ENCODE measurements around the gene FADS3.
A peak's percentile ranks its signal among the peaks of the same experiment; 100 is the strongest.

Gene FADS3

DNA sequence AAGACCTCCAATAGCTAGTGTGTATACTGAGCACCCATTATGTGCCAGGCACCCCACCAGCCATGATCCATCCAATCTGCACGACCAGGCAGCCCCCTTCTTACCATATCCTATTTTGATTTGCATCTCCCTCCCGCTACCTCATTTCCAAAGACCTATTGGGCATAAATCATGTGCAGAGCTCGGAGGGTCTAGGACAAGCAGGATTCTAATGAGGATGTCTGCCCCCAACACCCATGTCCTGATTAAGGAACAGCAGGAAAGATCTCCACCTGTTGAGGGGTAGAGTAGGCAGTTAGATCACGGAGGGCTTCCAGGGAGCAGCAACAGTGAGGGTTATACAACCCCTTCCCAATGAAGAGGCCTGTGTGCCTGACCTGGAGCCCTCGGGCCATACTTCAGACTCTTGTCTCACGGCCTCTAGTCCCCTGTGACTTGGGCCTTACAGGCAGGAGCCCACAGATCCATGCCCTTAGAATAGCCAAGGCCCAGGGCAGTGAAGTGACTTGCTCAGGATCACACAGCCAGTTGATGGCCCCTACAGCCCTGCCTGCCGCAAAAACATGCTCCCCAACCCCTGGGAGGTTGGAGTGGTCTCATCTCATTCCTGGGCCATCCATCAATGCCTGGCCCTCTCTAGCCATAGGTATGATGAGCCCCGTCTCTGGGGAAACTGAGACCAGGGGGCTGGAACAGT, 22.5 kb upstream of the FADS3 start:
- no peak for DNase-seq (ENCODE audit: low spot score)

GRCh38 chr11:61912991-61913698, 21.8 kb upstream of the FADS3 start:
- DNase-seq (ENCODE audit: low spot score), result no peak

DNA sequence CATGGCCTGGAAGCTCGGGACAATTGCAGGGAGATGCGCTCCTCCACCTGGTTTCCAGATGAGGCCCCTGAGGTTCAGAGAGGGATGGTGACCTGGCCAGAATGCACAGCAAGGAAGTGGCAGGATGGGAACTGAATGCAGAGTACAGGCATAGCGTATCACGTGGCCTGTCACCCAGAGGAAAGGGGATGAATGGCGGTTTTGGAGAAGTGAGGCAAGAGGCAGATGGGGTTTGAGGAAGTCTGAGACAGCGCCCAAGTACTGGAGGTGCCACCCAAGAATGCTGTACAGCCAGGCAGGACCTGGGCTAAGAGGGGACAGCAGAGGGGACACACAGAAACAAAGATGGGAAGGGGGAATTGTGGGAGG, 21.2 kb upstream of the FADS3 start:
- DNase-seq (ENCODE audit: low spot score), result no peak

DNA sequence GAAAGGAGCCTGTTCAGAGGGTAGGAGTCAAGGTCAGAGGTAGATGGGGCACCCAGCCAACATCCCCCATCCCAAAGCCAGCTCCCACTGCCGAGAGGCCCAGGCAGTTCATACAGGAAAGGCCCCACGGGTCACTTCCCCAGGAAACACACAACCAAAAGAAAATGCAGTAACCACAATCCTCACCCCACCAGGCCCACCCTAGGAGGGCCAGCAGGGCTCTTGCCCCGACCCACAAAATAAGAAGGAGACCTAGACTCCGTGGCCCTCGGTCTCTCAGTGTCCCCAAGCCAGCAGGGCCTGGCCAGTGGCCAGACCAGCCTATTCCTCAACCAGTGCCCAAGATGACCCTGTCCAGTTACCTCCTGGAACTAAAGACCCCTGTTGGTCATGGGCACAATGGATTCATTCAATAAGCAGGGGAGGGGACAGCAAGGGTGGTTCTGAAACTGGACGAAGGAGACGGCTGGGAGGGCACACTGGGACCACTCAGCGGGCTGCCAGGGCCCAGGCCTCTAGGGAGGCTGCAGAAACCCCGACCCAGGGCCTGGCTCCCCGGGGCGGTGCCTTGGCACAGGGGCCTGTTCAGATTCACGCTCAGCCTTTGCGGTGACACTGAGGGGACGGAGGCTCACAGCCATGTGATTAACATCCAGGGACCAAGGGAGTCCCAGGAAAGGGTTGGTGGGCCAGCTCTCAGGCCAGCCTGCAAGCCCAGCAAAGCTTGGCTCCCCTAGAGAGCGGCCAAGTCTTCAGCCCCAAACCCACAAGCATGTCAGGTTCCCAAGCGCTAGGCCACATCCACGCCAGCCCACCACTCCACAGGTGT, 20.6 kb upstream of the FADS3 start:
- no peak for DNase-seq (ENCODE audit: low spot score)

GRCh38 chr11:61911128-61911700, 19.9 kb upstream of the FADS3 start:
- no peak for DNase-seq (ENCODE audit: low spot score)

DNA sequence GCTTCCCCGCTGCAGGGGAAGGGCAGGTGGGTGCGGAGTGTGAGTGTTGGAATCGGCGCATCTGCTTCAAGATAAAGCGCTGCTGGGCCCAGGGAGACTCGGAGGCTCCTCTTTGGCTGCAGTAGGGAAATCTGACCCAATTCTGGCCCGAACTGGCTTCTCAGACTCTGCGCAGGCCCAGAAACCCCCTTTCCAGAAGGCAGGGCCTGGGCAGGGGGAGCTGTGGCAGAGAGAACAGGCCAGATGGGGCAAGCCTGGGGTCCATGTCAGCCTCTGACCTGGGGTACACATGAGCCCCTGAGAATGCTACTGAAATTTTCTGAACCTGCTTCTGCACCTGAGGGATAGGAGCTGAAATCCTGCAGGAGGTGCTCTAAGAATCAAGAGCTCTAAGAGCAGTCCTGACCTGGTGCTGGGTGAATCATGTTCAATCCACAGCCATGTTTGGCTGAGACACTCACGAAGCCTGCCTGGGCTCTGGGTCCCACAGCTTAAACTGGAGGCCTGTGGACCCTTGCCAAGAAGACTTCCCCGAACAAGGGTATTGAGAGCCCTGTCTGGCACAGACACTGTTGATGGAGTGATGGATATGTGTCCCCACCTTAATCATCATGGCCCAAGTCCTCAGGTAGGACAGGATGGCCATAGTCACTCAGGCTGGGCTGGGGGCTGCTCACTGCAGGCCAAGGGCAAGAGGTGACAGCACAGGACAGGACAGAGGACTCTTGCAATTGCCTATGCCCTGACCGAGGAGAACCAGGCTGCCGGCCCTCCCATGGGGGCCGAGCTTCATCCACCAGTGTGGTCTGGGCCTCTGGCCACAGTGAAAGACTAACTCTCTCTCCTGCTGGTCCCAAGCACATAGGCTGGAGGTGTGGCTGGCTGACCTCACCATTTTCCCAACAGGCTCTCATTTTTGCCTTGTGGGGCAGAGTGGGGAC, 19.1 kb upstream of the FADS3 start:
- no peak for DNase-seq (ENCODE audit: low spot score)

- no peak for DNase-seq (ENCODE audit: low spot score)
Measured at GRCh38 chr11:61908730-61909316, 17.5 kb upstream of the FADS3 start.

DNA sequence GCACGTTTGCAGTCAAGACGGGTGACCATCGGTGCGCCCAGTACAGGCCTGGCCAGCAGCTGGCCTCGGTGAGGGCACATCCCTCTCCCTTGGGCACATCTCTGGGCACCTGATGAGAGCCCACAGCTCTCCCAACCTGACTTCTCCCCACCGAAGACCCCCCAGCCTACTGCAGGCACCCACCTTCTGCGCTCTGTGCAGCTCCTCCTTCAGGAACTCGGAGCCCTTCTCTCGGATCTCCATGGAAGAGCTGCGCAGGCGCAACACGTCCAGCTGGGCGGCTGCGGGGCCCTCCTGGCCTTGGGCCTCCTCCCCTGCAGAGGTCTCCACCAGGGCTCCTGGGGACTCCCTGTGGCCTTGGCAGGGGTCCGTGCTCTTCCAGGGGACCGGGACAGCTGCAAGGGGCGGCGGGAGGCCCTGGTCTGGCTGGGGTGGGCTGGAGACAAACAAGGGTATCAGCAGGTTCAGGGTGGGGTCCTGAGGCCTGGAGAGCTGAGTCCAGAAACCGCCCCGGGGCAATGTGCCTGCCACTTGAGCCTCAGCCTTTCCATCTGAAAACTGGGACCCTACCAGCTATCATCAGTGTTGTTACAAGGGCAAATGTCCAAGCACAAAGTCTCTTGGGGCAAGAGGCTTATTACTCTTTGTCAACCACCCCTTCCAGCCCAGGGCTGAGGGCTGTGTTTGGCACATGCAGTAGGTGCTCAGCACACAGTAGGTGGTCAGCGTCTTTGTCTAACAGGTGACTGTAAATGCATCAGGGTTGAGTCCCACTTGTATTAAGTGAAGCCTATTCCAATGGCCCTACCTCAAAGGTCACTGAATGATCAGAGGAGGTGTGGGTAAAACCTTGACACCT, 16.8 kb upstream of the FADS3 start:
- DNase-seq (ENCODE audit: low spot score), result no peak

- no peak for DNase-seq (ENCODE audit: low spot score)
Measured at GRCh38 chr11:61907282-61907681, 15.9 kb upstream of the FADS3 start.

- no peak for DNase-seq (ENCODE audit: low spot score)
Measured at GRCh38 chr11:61906522-61906909, 15.2 kb upstream of the FADS3 start.

- no peak for DNase-seq (ENCODE audit: low spot score)
Measured at GRCh38 chr11:61905801-61906521, 14.6 kb upstream of the FADS3 start.

GRCh38 chr11:61905067-61905696, 13.8 kb upstream of the FADS3 start:
- no peak for DNase-seq (ENCODE audit: low spot score)

DNA sequence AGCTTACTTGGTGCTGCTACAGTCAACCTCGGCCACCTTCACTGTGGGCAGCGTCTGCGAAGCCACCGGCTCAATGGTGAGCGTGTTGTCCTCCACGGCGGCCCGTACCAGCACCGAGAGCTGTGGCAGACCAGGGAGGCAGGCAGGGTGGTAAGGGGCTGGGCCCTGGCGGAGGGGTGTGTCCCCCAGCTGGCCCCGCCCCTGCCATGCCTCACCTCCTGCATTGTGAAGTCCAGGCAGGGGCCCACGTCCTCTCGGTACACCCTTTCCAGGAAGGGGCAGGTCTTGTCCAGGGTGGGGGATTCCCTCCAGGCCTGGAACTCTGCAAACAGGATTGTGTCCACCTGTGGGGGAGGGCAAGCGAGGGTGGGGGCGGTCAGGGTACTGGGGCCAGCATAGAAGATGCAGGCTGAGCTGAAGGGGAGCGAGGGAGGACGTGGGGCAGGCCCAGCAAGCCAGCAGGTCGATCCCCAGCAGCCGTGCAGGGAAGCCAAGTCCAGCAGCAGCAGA, 13.2 kb upstream of the FADS3 start:
- DNase-seq (ENCODE audit: low spot score), result no peak

- DNase-seq (ENCODE audit: low spot score), result no peak
Measured at GRCh38 chr11:61903845-61904244, 12.5 kb upstream of the FADS3 start.

- no peak for DNase-seq (ENCODE audit: low spot score)
Measured at GRCh38 chr11:61902313-61902712, 11.0 kb upstream of the FADS3 start.

DNA sequence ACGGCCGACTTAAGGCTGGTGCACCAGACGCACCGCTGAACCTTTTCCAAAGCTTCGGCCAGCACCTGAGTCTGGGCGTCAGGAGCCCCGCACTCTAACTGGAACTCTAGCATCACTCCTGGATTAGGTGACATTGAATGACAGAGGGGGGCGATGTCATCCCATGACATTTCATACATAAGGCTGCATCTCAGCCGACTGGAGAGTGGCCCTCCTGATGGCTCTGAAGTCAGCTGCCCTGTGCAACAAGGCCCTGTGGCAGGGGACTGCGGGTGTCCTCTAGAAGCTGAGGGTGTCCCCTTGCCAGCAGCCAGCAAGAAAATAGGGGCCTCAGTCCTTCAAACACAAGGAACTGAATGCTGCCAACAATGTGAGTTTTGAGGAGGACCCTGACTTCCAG, 10.1 kb upstream of the FADS3 start:
- DNase-seq (ENCODE audit: low spot score), result no peak

DNA sequence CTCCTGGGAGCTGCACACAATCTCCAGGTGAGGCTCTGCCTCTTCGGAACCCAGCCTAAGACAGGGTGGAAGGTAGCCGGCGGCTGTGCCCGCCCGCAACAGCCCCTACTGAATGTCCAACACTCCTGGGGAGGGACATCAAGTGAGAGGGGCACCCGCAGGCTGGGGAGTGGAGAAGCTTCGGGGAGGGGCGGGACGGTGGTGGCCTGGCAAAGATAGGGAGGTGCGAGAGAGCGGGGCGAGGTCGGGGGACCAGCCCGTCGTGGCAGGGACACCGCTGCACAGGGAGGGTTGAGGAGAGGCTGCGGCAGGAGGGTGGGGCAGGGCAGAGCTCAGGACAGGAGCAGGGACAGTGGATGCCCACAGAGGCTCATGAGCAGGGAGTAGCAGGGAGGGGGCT, 8.9 kb upstream of the FADS3 start:
- no peak for DNase-seq (ENCODE audit: low spot score)

DNA sequence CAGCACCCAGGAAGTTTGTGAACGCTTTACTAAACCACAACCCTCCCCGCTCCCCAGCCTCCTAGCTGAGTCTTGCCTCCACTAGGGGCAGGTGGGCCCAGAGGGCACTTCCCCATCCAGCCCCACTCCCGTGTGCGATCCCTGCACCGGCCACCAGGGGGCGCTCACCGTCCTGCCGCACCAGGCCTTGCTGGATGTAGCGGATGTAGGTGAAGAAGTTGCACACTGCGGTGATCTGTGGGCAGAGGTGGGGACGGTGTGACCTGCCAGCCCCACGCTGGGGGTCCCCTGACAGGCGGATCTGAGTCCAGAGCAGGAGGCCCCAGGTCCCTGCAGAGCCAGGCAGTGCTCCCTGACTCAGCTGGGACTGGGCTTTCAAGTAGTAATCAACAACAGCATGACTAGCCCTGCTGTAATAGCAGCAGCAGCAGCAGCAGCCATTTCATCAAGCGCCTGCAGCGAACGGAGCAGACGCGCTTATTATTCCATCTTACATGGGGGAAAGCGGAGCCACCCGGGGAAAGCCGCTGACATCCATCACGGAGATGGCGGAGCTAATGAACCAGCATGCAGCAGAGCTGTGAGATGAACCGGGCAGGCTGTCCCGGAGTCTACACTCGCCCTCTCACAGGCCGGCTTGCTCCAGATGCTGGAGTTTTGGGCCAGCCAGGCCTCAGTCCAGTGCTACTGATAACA, 7.9 kb upstream of the FADS3 start:
- peak; percentile 93 for DNase-seq (ENCODE audit: low spot score)

Measured in GM03348 (cell line).